Tibial nerve (tissue), 4 donors: Measurements from ENCODE around the gene RAB8B. TPM values are rescaled to one million over a fixed set of nuclear protein-coding genes. Genes with fewer than 3 reads are reported as not detected.

Source experiments
- DNase-seq, 2 donors: peaks; one replicate each; pipeline ENCODE4 v3.0.0-alpha.2; 2019; ENCODE audit warnings: low spot score in 2 of 2
- H3K27ac ChIP-seq, 4 donors: fragments of 200-600 bp; sonication (generic) in 3 of 4; one replicate each; pipeline ENCODE4 v1.5.1; 2017 to 2019; ENCODE audit warnings: mild to moderate bottlenecking in 1 of 4
- H3K27me3 ChIP-seq, 2 donors: fragments of 200-600 bp; sonication (generic) in 1 of 2; one replicate each; pipeline versions ENCODE4 v1.5.1 to v1.6.0; 2017 to 2019
- H3K36me3 ChIP-seq, 3 donors: fragments of 200-600 bp; sonication (generic); one replicate each; pipeline ENCODE4 v1.5.1; 2018 to 2019
- H3K4me1 ChIP-seq, 4 donors: fragments of 200-600 bp; sonication (generic) in 3 of 4; one replicate each; pipeline ENCODE4 v1.5.1; 2017 to 2019
- H3K4me3 ChIP-seq, 4 donors: fragments of 200-600 bp; sonication (generic) in 3 of 4; one replicate each; pipeline ENCODE4 v1.5.1; 2017 to 2019; ENCODE audit warnings: mild to moderate bottlenecking in 1 of 4, moderate library complexity in 1 of 4
- H3K9me3 ChIP-seq, 4 donors: fragments of 200-600 bp; sonication (generic) in 3 of 4; one replicate each; pipeline ENCODE4 v1.5.1; 2017 to 2019
- CTCF ChIP-seq, 5 experiments: fragments of 200-600 bp in 3 of 5; fragments of 450-650 bp in 2 of 5; sonication (generic) in 3 of 5; IDR thresholded peaks; one replicate each; pipeline ENCODE4 v1.5.1; 2016 to 2019; ENCODE audit warnings: antibody characterized with exemption in 5 of 5, mild to moderate bottlenecking in 3 of 5, moderate library complexity in 2 of 5
- EP300 ChIP-seq, 2 donors: sonication (generic); formaldehyde crosslinking; IDR thresholded peaks; one replicate each; pipeline ENCODE4 v1.6.1; 2017; ENCODE audit warnings: antibody characterized with exemption in 2 of 2, mild to moderate bottlenecking in 1 of 2
- POLR2A ChIP-seq, 2 donors: fragments of 450-650 bp; IDR thresholded peaks; one replicate each; pipeline ENCODE4 v1.6.1; 2017; ENCODE audit warnings: antibody characterized with exemption in 2 of 2, mild to moderate bottlenecking in 2 of 2, moderate library complexity in 2 of 2
- WGBS, 2 donors: methylation state at CpG; one replicate each; pipeline ENCODE4 v1.1.5; 2018; 5-methylcytosine and 5-hydroxymethylcytosine counted together
- total RNA-seq, 4 donors: library from RNA; depleted of rRNA; stranded (reverse); fragments of >200 nt; gene quantifications; one replicate each; pipeline ENCODE4 v1.1.0, GENCODE V29; 2016

Gene RAB8B
- total RNA-seq, result 10 to 100 TPM; 32.9 to 45.0 (median 42.5) TPM

GRCh38 chr15:63188926-63189871 lies at the start of gene RAB8B:
Gene RAB8B, plus strand, starts transcription at chr15:63189606. Its CDS starts 19 bp downstream, at chr15:63189625.
- DNase-seq, result peak; percentile 99
- no peaks in the 10 kb centered on the region for H3K36me3 ChIP-seq
- peak within 1 kb of the TSS; percentile 83 to 95 (median 90) for H3K4me3 ChIP-seq
- peaks cover 0 to 44% (median 26%) of the 10 kb centered on the region in 4 donors for H3K4me1 ChIP-seq
- H3K27me3 ChIP-seq, result no peaks in the 10 kb centered on the region
- H3K9me3 ChIP-seq, result no peaks in the 10 kb centered on the region
- H3K27ac ChIP-seq, result peak within 1 kb of the TSS; percentile 82 to 95 (median 93)
- TF ChIP-seq POLR2A (IDR thresholded peaks at IDR 0.05) (peak; percentile 58 to 84), CTCF (IDR thresholded peaks at IDR 0.05) (peak in 2 of 5 experiments; percentile 12 to 39), EP300 (IDR thresholded peaks at IDR 0.05) (peak; percentile 47 to 96)
- 0 to 1% methylated on average over 6 to 50 of the region's 77 CpGs for WGBS, 2 donors

- Histone ChIP-seq H3K27me3 (no peaks in the 10 kb centered on the region), H3K9me3 (no peaks in the 10 kb centered on the region), H3K36me3 (peaks cover 0 to 28% (median 0%) of the 10 kb centered on the region in 3 donors), H3K4me1 (peaks cover 0 to 12% (median 0%) of the 10 kb centered on the region in 4 donors), H3K27ac (no peak overlapping the region), H3K4me3 (no peak overlapping the region)
- DNase-seq, result no peak
- TF ChIP-seq CTCF (IDR thresholded peaks at IDR 0.05), result no peak
- TF ChIP-seq EP300 (IDR thresholded peaks at IDR 0.05), result no peak
- TF ChIP-seq POLR2A (IDR thresholded peaks at IDR 0.05), result no peak
- 88 to 90% methylated on average over 2 of the region's 2 CpGs for WGBS, 2 donors
These were observed 48.5 kb upstream of the RAB8B start for GRCh38 chr15:63140936-63141335.

GRCh38 chr15:63145426-63145825 lies 44.0 kb upstream of the RAB8B start:
- TF ChIP-seq CTCF (IDR thresholded peaks at IDR 0.05) (no peak), POLR2A (IDR thresholded peaks at IDR 0.05) (no peak), EP300 (IDR thresholded peaks at IDR 0.05) (no peak)
- H3K9me3 ChIP-seq, result no peaks in the 10 kb centered on the region
- no peak overlapping the region for H3K4me3 ChIP-seq
- no peaks in the 10 kb centered on the region for H3K27me3 ChIP-seq
- peaks cover 0 to 69% (median 0%) of the 10 kb centered on the region in 3 donors for H3K36me3 ChIP-seq
- H3K27ac ChIP-seq, result no peak overlapping the region
- WGBS, 2 donors, result 92% methylated on average over 2 of the region's 2 CpGs
- no peaks in the 10 kb centered on the region for H3K4me1 ChIP-seq
- DNase-seq, result no peak

- Histone ChIP-seq H3K27ac (no peak overlapping the region), H3K4me3 (no peak overlapping the region), H3K27me3 (no peaks in the 10 kb centered on the region), H3K9me3 (no peaks in the 10 kb centered on the region), H3K4me1 (no peaks in the 10 kb centered on the region), H3K36me3 (peaks cover 0 to 75% (median 0%) of the 10 kb centered on the region in 3 donors)
- TF ChIP-seq EP300 (IDR thresholded peaks at IDR 0.05) (no peak), CTCF (IDR thresholded peaks at IDR 0.05) (no peak), POLR2A (IDR thresholded peaks at IDR 0.05) (no peak)
- DNase-seq, result no peak
- 68 to 77% methylated on average over 3 of the region's 3 CpGs for WGBS, 2 donors
These were observed 42.7 kb upstream of the RAB8B start for GRCh38 chr15:63146684-63147083.

- no peaks in the 10 kb centered on the region for H3K9me3 ChIP-seq
- peaks cover 0 to 66% (median 10%) of the 10 kb centered on the region in 3 donors for H3K36me3 ChIP-seq
- no peak for TF ChIP-seq EP300 (IDR thresholded peaks at IDR 0.05)
- H3K4me3 ChIP-seq, result no peak overlapping the region
- no peak overlapping the region for H3K27ac ChIP-seq
- no peaks in the 10 kb centered on the region for H3K27me3 ChIP-seq
- no peak for DNase-seq
- 97 to 100% methylated on average over 1 of the region's 1 CpG for WGBS, 2 donors
- peaks cover 0 to 19% (median 9%) of the 10 kb centered on the region in 4 donors for H3K4me1 ChIP-seq
These were observed 37.7 kb upstream of the RAB8B start for GRCh38 chr15:63151665-63152064.
